Motor neuron (in vitro differentiated cells): ENCODE data around the gene C1orf167. TPM values are rescaled to one million over a fixed set of nuclear protein-coding genes. Genes with fewer than 3 reads are reported as not detected.
"Not testable (repeated sequence)": the region's sequence is repeated elsewhere in the genome, so short reads cannot be mapped to it uniquely, and the experiment has no call there.

Experiments used
- ATAC-seq, 8 experiments: fragments of 200-7000 bp; cut with Tn5 transposase; replicated peaks in 6 of 8; 2 replicates each; pipeline ENCODE4 v1.8.0; 2021; ENCODE audit warnings: mild to moderate bottlenecking in 8 of 8, moderate library complexity in 8 of 8
- H3K27ac ChIP-seq, 2 donors: fragments of 250-450 bp; sonication (Bioruptor Pico); 2 replicates each; pipeline ENCODE4 v1.9.0; 2021; ENCODE audit warnings: antibody characterized with exemption in 2 of 2, mild to moderate bottlenecking in 2 of 2, moderate library complexity in 1 of 2
- H3K4me1 ChIP-seq, 2 donors: fragments of 250-450 bp; sonication (Bioruptor Pico); replicated peaks in 1 of 2; 2 replicates each; pipeline ENCODE4 v1.6.1; 2021; ENCODE audit warnings: antibody characterized with exemption in 2 of 2, mild to moderate bottlenecking in 2 of 2, moderate library complexity in 1 of 2
- H3K4me3 ChIP-seq, 5 donors: fragments of 250-450 bp; sonication (Bioruptor Pico); 2 replicates each; pipeline ENCODE4 v1.9.0; 2021; ENCODE audit warnings: antibody characterized with exemption in 5 of 5, mild to moderate bottlenecking in 5 of 5, moderate library complexity in 4 of 5
- whole genome bisulfite sequencing, 10 experiments: fragments of 450-650 bp; shearing (Covaris generic); methylation state at CpG; one replicate each; pipeline ENCODE4 v1.0.0; 2022; 5-methylcytosine and 5-hydroxymethylcytosine counted together
- in situ Hi-C, 9 experiments: fragments of 400-800 bp; cut with MboI; loops; one replicate each; pipeline ENCODE4 v1.15.0; 2021; ENCODE audit warnings: low sequenced_read_pairs in 9 of 9, low pct_unique_long_range_greater_than_20kb in 2 of 9; ENCODE audit not compliant: unreplicated experiment in 9 of 9
- total RNA-seq, 8 experiments: library from RNA; unstranded; fragments of 300-600 nt; gene quantifications; 2 replicates each; pipeline versions ENCODE4 v1.2.3 to v1.2.4, GENCODE V29; 2022

The C1orf167 gene
- total RNA-seq, 8 experiments from 2014 or later = 0.11 to 1.9 (median 0.35) TPM; not detected in 2

DNA sequence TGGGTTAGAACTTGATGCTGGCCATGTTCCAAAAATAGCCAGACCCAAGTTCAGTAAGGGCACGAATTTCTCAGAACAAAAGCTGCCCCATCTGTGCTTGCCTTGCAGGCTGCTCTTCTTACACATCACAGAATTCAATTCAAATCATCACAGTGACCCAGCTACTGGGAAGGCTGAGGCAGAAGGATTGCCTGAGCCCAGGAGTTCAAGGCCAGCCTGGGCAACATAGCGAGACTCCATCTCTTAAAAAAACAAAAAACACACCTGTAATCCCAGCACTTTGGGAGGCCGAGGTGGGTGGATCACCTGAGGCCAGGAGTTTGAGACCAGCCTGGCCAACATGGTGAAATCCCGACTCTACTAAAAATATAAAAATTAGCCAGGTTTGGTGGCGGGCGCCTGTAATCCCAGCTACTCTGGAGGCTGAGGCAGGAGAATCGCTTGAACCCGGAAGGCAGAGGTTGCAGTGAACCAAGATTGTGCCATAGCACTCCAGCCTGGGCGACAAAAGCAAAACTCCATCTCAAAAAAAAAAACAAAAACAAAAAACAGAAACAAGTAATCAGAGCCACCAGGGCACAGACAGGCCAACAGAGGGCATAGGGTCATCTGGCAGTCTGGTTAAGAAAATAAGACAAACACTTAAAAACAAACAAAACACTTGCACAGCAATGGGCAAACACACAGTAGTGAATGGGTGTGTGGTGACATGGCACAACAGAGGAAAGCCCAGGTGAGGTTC is 42.1 kb downstream of the C1orf167 start:
- Histone ChIP-seq H3K4me3 (peak overlapping the region; percentile 69 to 87 (median 74)), H3K4me1 (peaks cover 30 to 39% of the 10 kb centered on the region in 2 donors), H3K27ac (peak overlapping the region; percentile 83 to 98)
- ATAC-seq = peak in 2 of 8 experiments; percentile 0 to 1
- 0 to 83% (median 68%) methylated on average over 1 to 9 of the region's 9 CpGs; no CpG with 5 or more reads in 1 of the 10 experiments for WGBS, 10 experiments
- in situ Hi-C loops = not testable (repeated sequence)

DNA sequence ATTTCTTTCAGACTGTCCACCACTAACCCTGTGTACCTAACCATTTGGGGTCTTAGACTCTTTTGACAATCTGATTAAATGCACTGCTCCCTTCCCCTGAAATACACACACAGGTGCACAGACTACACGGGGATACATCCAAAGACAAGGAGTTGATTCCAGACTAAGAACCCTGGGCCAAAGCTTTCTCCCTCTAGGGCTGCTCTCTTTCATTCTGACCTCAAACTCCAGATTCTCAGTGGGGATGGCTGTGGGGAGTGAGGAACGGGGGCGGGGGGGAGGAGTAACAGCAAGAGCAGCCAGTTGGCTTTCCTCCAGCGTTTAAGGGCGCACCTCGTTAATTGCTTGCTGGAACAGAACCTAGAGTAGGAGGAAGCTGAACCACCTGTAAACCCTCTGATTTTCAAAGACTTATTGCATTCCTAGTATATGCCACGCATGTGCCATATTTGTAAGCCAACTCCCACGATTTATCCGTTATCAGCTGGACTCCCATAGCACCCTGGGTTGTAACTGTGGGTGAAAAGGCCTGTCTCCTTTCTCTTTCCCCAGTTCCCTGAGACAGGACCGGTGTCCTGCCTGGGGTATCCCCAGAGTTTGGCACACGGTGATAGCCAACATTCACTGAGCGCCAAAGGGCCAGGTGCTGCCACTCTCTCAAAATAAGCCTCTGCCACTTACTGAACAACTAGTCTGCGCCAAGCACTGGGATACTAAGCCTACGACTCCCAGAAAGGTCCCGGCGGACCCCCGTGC is 42.9 kb downstream of the C1orf167 start:
- Histone ChIP-seq H3K4me3 (peak overlapping the region; percentile 69 to 87 (median 74)), H3K4me1 (peaks cover 30 to 42% of the 10 kb centered on the region in 2 donors), H3K27ac (peak overlapping the region; percentile 83 to 98)
- ATAC-seq = no peak
- WGBS, 10 experiments = 0 to 20% (median 0%) methylated on average over 1 to 8 of the region's 17 CpGs; no CpG with 5 or more reads in 3 of the 10 experiments
- in situ Hi-C loops = no loop called here

DNA sequence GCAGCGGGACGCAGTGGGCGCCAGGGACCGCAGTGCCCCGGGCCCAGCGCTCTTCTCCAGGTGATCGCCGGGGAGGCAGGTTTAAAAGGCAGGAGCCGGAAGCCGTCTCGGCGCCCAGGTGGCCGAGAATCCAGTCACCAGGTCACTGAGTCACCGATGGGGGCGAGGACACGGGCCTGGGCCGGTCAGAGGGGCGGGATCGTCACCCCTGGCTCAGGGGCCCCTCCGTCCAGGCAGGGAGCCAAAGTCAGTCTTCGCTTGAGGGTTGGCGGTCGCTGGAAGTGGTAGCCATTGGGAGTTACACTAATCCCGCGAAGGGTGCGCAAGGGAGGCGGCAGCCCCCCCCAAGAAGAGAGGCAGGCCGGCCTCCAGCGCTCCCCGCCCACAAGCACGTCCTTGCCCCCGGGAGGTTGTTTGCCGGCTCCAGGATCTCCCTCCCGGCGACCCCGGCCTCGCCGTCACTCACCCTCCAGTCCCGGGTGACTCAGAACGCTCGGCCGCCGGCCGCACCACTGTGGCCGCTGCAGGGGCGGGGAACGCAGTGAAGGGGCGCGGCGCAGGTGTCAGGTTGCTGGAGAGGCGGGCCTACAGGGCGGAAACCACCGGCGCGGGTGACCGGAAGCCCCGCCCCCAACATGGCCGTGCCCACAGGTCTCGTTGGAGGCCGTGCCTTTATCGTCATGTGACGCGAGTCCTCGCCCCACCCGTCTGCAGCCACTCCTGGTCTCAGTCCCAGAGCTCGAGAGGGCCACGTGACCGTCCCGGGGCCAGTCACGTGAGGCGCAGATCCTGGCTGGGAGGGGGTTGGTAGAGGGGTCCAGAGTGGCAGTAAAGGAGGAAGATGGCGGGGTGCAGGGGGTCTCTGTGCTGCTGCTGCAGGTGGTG is 43.7 kb downstream of the C1orf167 start, which contains the start of the genes CLCN6 and MTHFR:
Gene CLCN6 (plus strand): TSS at position 770 of the 885 bp plus-strand sequence. CDS start 72 bp downstream, at position 842.
Gene MTHFR (minus strand): TSS at position 543 of the 885 bp plus-strand sequence. CDS start 2,848 bp downstream, outside the sequence.
- ATAC-seq = peak; percentile 64 to 83 (median 74)
- H3K27ac ChIP-seq = peak within 1 kb of the TSS; percentile 92 to 98
- peaks cover 30 to 42% of the 10 kb centered on the region in 2 donors for H3K4me1 ChIP-seq
- H3K4me3 ChIP-seq = peak within 1 kb of the TSS; percentile 69 to 87 (median 74)
- in situ Hi-C loops = no loop called here
- WGBS, 10 experiments = 0 to 2% (median 0%) methylated on average over 4 to 16 of the region's 72 CpGs; no CpG with 5 or more reads in 4 of the 10 experiments

DNA sequence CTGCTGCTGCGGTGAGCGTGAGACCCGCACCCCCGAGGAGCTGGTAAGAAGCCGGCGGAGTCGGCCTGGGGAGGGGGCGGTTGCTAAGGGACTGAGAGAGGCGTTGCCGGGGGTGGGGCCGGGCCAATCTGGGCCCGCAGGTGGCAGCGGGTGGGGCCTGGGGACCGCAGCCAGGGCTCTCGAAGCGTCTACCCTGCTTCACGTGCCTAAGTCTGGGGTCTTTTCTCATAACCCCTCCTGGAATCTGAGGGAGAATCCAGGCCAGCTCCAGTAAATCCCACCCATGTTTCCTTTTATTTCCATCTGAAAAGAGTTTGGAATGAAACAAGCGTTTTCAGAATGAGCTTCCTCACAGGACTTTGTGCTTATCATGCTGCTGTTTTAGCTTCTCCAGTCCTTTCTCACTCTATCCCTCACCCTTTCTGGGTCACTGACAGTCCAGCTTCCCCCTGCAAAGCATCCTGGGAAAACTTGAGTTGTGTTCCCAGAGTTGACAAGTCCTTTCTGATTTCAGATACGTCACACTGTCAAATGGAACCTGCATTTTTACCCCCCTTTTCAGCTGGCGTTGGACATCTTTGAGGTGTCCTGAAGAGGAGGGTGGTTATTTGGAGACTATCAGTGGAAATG is 44.4 kb downstream of the C1orf167 start:
- peak overlapping the region; percentile 92 to 98 for H3K27ac ChIP-seq
- WGBS, 10 experiments = 0 to 4% (median 0%) methylated on average over 1 to 4 of the region's 20 CpGs; no CpG with 5 or more reads in 3 of the 10 experiments
- peak in 4 of 8 experiments; percentile 4 to 30 (median 8) for ATAC-seq
- H3K4me1 ChIP-seq = peaks cover 30 to 42% of the 10 kb centered on the region in 2 donors
- in situ Hi-C loops = no loop called here
- H3K4me3 ChIP-seq = peak overlapping the region; percentile 69 to 87 (median 74)

DNA sequence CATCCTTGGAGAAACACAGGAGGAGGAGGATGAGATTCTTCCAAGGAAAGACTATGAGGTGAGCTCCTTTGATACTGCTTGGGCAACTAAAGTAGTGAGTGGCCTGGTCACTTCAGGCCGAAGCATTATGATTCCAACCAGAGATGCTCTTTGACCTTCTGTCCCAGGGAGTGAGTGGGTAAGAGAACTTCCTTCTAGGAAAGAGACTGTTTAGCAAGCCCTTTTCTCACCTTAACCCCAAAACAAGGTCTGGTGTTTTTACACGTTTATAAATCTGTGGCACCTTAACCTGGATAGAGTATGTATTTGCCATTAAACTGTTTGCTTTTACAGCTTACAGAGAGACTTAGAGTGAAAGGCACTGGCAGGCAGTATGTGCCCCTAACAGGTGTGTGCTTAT is 45.1 kb downstream of the C1orf167 start:
- in situ Hi-C loops = no loop called here
- H3K27ac ChIP-seq = peak overlapping the region; percentile 92 to 98
- peak overlapping the region; percentile 69 to 87 (median 74) for H3K4me3 ChIP-seq
- ATAC-seq = no peak
- 5 to 100% (median 46%) methylated on average over 1 to 2 of the region's 2 CpGs; no CpG with 5 or more reads in 1 of the 10 experiments for WGBS, 10 experiments
- H3K4me1 ChIP-seq = peaks cover 28 to 43% of the 10 kb centered on the region in 2 donors

DNA sequence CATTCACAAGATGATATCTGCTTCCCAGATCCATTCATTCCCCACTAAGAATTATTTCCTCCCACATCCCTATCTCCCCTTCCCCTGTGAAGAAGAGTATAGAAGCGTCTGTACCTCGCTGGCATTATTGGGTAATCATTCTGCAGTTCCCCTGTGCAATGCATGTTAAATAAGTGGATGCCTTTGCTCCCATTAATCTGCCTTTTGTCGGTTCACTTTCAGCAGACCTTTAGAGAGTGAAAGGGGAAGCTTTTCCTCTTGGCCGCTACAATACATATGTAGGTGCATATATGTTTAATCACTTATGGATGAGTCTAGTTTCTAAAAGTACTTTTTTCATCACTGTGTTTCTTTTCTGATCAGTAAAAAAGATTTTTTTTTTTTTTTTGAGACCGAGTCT is 51.0 kb downstream of the C1orf167 start:
- peaks cover 0 to 12% of the 10 kb centered on the region in 2 donors for H3K4me1 ChIP-seq
- ATAC-seq = no peak
- WGBS, 10 experiments = 74 to 100% (median 94%) methylated on average over 1 to 5 of the region's 5 CpGs
- no peak overlapping the region for H3K4me3 ChIP-seq
- H3K27ac ChIP-seq = no peak overlapping the region
- in situ Hi-C loops = no loop called here

DNA sequence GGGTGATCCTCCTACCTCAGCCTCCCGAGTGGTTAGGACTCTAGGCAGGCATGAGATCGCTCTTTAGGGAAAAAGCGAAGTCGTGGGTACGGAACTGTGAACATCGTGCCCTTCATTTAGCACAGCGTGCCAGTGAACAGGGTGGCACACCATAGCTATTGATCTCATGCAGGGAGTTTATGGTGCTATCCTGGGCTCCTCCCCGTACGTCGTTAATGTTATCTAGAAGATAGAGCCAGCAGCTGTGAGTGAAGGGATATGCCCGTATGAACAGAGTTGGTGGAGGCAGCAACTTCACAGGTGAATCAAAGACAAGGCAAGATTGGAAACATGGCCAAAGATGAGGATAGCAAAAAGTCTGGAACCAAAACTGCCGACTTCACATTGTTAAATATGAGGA is 55.2 kb downstream of the C1orf167 start:
- no peak for ATAC-seq
- 91 to 100% (median 96%) methylated on average over 1 to 12 of the region's 12 CpGs for WGBS, 10 experiments
- in situ Hi-C loops = no loop called here
- no peak overlapping the region for H3K27ac ChIP-seq
- no peak overlapping the region for H3K4me3 ChIP-seq
- H3K4me1 ChIP-seq = peaks cover 0 to 2% of the 10 kb centered on the region in 2 donors

DNA sequence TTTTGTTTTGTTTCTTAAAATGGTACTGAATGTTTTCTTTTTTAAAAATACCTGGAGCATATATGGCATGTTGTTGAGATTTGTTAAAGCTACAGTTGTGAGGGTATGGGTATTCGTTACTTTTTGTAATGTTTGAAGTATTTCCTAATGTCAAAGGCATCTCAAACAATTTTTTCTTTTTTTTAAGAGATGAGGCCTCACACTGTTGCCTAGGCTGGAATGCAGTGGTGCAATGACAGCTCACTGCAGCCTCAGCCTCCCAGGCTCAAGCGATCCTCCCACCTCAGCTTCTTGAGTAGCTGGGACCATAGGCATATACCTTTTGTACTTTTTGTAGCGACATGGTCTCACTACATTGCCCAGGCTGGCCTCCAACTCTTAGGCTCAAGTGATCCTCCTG is 60.1 kb downstream of the C1orf167 start:
- in situ Hi-C loops = no loop called here
- Histone ChIP-seq H3K4me3 (no peak overlapping the region), H3K4me1 (no peaks in the 10 kb centered on the region), H3K27ac (no peak overlapping the region)
- no peak for ATAC-seq
- 20 to 100% (median 84%) methylated on average over 1 to 3 of the region's 3 CpGs; no CpG with 5 or more reads in 2 of the 10 experiments for WGBS, 10 experiments

DNA sequence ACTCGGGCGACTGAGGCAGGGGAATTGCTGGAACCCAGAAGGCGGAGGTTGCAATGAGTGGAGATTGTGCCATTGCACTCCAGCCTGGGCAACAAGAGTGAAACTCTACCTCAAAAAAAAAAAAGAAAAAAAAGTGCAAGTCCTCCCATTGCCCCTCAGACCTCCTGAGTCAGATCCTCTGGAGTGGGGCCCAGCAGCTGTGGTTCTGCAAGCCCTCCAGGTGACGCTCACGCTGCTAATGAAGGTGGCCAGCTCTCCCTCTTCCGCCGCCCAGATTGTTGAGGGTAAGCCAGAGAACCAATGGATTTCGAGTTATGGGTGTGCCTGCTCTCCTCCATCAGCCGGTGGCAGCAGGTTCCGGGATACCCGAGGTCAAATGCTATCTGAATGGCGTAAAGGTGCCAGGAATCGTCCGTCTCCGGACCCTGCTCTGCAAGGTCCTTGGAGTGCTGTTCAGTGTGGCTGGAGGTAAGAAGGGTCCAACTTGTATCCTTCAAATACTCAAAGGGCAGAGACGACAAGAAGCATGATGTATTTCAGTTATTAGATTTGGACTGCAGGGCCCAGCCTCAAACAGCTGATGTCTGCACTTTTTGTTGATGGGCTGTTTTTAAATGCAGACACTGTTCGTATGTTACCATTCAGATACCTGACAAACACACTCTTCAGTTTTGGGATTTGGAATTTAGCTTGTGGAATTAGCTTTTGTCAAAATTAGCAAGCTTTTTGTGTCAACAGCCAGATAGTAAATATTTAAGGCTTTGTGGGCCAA is 61.6 kb downstream of the C1orf167 start:
- in situ Hi-C loops = no loop called here
- no peak overlapping the region for H3K4me3 ChIP-seq

DNA sequence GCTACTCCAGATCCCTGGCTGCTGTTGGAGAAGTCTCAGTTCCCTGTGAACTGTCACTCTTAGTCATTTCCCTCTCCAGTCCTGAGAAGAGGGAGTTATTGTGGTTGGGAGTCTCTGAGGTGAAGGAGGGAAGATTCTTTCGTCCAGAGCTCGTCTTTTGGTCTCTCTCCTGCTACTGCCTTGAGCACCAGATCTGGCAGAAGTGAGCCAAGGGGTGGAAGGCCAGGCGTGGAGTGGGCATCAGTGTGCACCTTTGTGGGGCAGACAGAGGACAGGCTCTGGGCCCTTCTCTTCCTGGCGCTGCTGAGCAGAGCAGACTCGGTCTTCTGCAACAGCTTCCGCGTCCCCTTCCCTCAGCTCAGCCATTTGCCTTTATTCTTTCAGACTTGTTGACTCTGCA is 63.1 kb downstream of the C1orf167 start:
- Histone ChIP-seq H3K27ac (no peak overlapping the region), H3K4me1 (no peaks in the 10 kb centered on the region), H3K4me3 (no peak overlapping the region)
- 67 to 100% (median 90%) methylated on average over 1 to 7 of the region's 7 CpGs; no CpG with 5 or more reads in 2 of the 10 experiments for WGBS, 10 experiments
- ATAC-seq = no peak
- in situ Hi-C loops = loop anchor here in 1 of 9 experiments (25.0 kb wide), 1 partner anchor 387 kb away; no protein-coding TSS in a partner anchor

More for the DNA sequence above, 61.6 kb downstream of the C1orf167 start:
- peak in 1 of 8 experiments; percentile 7 for ATAC-seq
- Histone ChIP-seq H3K27ac (no peak overlapping the region), H3K4me1 (no peaks in the 10 kb centered on the region)
- 80 to 100% (median 95%) methylated on average over 1 to 17 of the region's 17 CpGs; no CpG with 5 or more reads in 2 of the 10 experiments for WGBS, 10 experiments

DNA sequence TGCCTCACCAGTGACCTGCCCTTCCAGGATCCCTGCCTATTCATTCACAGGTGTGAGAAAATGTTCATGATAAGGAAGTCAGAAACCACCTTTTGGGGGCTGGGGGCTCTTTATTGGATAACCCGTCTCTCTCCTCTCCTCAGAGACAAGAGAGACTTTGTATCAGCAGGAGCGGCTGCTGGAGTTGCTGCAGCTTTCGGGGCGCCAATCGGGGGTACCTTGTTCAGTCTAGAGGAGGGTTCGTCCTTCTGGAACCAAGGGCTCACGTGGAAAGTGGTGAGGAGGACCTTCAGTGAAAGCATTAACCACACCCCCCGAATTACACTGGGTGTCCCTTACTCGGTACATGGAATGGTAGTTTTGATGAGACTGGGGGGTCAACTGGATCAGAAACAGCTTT is 65.0 kb downstream of the C1orf167 start:
- 69 to 100% (median 99%) methylated on average over 1 to 9 of the region's 9 CpGs; no CpG with 5 or more reads in 2 of the 10 experiments for WGBS, 10 experiments
- H3K4me3 ChIP-seq = no peak overlapping the region
- ATAC-seq = no peak
- in situ Hi-C loops = loop anchor here in 1 of 9 experiments (25.0 kb wide), 1 partner anchor 385 kb away; no protein-coding TSS in a partner anchor
- no peak overlapping the region for H3K27ac ChIP-seq
- no peaks in the 10 kb centered on the region for H3K4me1 ChIP-seq
